ENCODE data around the gene MZT2A.

GRCh38 chr2:131475831-131476230, 16.4 kb downstream of the MZT2A start, which contains the start of gene TUBA3D:
- TF ChIP-seq CTCF (IDR thresholded peaks at IDR 0.05): no peak
- no peak for TF ChIP-seq POLR2A (IDR thresholded peaks at IDR 0.05)
